ENCODE measurements around the gene ATP2C1. TPM values are rescaled to one million over a fixed set of nuclear protein-coding genes. Genes with fewer than 3 reads are reported as not detected.

Gene ATP2C1
- total RNA-seq, 4 donors from 2014 or later: 62.3 to 87.2 (median 76.6) TPM

DNA sequence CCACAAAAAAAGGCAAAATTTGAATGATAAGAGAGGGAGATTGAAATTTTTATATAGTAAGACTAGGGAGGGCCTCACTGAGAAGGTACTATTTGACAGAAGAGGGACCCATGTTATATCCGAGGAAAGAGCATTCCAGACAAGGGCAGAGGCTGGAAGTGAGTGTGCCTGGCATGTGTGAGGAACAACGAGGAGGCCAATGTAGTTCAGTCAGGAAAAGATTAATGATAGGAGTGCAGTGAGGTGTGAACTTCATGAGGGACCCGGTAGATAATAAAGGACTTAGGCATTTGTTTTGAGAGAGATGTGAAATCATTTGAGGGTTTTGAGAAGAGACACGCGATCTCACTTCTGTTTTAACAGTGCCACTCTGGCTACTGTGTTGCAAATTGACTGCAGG, 96.4 kb downstream of the ATP2C1 start:
- TF ChIP-seq CTCF (IDR thresholded peaks at IDR 0.05; ENCODE audit: low read depth): no peak

- TF ChIP-seq CTCF (IDR thresholded peaks at IDR 0.05; ENCODE audit: low read depth): no peak
These were observed 97.2 kb downstream of the ATP2C1 start for GRCh38 chr3:130991126-130991525.

- TF ChIP-seq CTCF (IDR thresholded peaks at IDR 0.05; ENCODE audit: low read depth): no peak
These were observed 98.5 kb downstream of the ATP2C1 start for GRCh38 chr3:130992344-130992743.

DNA sequence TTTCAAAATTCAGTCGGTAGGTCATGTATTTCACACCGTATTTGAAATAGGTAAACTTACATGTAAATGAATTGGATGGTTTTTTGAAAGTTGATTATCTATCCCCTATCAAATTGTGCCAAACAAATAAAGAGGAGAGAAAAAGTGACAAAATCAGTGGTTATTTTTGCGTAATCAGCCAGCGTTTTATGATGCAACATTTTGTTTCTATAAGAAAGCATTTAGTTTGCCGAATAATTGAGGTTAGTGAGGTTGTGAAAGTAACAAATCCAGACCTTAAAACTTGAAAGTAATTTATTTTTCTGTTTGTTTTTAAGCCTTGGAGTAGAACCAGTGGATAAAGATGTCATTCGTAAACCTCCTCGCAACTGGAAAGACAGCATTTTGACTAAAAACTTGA, 103.4 kb downstream of the ATP2C1 start:
- TF ChIP-seq CTCF (IDR thresholded peaks at IDR 0.05; ENCODE audit: low read depth): no peak

- TF ChIP-seq CTCF (IDR thresholded peaks at IDR 0.05; ENCODE audit: low read depth): no peak
These were observed 107.2 kb downstream of the ATP2C1 start for GRCh38 chr3:131001071-131001470.

GRCh38 chr3:131004603-131005002, 110.7 kb downstream of the ATP2C1 start:
- TF ChIP-seq CTCF (IDR thresholded peaks at IDR 0.05; ENCODE audit: low read depth): no peak

DNA sequence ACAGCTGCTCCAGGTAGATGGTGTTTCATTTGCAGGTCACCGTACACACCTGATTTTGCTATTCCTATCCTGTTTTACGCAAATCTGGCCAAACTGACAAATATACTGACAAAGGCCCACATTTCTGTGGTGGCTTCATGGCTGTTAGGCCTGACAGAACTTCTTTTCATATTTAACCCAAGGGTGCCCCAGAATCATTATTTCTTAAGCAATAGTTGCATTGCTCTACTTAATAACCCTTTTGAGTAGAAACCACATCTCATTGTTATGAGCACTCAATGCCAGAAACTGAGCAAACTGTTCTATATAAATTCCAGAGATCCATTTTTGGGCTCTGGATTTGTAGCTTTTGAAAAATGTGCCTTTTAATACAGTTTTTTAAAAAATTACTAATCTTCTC, 113.4 kb downstream of the ATP2C1 start:
- no peak for TF ChIP-seq CTCF (IDR thresholded peaks at IDR 0.05; ENCODE audit: low read depth)
